SH-SY5Y (cell line): ENCODE measurements around the gene CDK14.

Source experiments
- GATA2 ChIP-seq: IDR thresholded peaks from 2 replicates; pipeline ENCODE4 v1.6.1; 2011; ENCODE audit warnings: mild to moderate bottlenecking, low read depth, low read length
- GATA3 ChIP-seq: IDR thresholded peaks from 2 replicates; pipeline ENCODE4 v1.6.1; 2011; ENCODE audit warnings: low read depth, mild to moderate bottlenecking, low read length, moderate library complexity

CDK14 gene

DNA sequence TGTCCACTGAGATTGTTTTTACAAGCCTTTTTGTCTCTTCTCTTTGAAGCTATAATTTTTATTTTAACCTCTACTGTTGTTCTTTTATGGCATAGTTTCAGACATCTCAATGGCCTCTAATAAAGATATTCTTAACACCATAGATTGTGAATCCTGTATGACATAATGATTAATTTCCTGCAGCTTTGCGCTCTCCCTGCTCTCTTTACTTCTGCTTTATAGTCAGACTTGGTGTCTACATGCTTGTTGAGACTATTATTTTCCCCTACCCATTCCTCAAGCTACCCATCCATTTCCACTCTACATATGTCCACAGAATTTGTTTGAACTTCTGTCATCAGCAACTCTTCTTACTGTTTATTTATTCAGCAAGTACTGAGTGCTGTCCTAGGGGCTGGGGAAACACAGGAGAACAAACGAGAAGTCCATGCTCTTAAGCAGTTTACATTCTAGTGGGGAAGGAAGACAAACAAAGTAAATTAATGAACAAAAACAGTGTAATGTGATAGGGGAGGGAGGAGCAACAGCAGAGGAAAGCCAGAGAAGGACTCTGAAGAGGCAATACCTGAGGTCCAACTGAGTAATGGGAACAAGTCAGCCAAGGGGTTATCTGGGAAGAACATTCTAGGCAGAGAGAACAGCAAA, 110.1 kb downstream of the CDK14 start:
- TF ChIP-seq GATA3 = no peak
- TF ChIP-seq GATA2 = no peak

DNA sequence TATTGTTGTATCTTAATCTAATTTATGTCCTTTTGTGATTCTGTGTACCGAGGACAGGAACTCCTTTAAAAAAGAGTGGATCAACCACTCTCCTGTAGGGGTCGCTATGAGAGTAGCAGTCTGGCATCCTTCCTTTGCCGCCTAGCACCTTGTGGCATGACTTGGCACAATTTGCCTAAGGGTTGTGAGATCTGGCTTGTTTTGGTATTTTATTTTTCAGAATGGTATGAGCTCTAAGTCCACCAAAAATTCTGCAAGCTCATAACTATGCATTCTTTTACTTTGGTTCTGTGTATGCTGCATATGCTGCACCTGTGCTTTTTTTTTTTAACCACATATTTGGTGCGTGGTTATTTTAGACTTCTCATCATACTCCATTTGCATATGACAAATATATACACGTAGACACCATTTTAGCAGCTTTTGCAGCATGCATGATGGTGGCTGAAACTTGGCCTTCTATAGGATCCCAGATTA, 112.8 kb downstream of the CDK14 start:
- TF ChIP-seq GATA3 = no peak
- TF ChIP-seq GATA2 = no peak

DNA sequence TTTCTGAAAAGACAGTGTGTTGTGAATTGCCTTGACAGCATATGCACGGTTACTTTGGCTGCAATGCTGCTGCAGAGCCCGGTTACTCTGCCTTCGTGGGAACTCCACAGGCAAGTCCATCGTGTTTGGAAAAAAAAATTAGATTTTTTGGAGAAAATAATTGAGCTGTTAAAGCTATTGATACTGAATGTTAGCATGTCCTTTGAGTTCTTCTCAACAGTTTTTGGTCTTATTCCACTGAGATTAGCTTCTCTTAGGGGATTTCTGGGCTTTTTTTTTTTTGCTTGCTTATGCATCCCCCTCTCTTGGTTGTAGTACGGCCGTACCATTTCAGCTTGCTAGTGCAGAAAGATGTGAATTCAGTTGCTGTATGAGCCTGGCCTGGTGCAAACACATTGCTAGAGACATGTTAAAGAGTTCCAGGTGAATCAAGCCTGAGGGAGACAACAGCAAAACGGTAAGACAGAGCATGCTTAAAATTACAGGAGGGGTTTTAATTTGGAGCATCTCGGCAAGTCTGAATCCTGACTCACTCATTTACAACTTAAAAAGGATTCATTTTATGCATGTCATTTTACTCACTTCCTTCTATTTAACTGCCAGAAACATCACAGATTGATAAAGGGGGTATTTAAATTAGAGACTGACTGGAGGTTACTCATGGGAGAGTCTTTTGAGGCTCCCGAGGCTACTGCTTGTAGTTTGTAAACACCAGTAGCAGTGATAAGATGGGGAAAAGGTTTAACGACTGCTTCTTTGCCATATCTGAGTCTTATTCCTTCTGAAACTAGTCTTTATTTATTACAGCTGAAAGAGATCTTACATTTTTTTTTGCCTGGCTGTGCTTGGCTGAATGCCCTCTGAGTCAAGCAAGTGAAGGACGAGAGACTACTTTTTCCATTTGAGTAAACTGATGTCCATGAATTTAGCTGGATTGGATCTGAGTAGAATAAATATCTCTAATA, 113.7 kb downstream of the CDK14 start:
- no peak for TF ChIP-seq GATA3
- TF ChIP-seq GATA2 = no peak

DNA sequence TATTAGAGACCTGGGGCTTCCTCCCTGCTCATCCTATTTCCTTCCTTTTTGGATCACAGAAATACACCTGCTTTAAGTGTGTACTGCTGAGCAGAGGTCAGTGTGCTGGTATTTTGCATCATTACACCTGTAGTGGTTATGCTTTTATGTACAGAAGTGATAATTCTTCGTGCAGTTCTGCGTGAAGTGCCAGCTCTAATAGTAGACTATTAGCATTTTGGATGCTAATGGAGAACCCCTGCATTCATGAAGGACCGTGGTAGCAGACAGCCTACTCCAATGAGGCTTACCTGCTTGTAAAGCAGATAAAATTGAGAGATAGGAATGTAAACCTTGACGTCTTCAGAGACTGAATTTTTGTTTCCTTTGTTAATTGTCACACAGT, 114.3 kb downstream of the CDK14 start:
- TF ChIP-seq GATA3 (no peak), GATA2 (no peak)

DNA sequence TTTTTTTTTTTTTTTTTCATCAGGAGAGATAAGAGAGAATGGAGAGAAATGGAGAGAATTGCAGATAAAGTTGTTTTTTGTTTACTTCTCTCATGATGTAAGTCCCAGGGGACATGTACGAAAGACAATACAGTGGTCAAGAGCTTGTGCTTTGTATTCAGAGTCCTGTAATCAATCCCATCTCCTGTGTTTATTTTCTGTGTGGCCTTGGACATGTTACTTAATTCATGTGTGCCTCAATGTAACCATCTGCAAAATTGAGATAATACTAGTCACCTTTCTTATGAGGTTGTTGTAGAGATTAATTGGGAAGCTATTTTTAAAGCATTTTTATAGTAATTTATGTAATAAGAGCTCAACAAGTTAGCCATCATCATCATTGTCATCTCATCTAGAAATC, 117.5 kb downstream of the CDK14 start:
- TF ChIP-seq GATA2 (no peak), GATA3 (no peak)

DNA sequence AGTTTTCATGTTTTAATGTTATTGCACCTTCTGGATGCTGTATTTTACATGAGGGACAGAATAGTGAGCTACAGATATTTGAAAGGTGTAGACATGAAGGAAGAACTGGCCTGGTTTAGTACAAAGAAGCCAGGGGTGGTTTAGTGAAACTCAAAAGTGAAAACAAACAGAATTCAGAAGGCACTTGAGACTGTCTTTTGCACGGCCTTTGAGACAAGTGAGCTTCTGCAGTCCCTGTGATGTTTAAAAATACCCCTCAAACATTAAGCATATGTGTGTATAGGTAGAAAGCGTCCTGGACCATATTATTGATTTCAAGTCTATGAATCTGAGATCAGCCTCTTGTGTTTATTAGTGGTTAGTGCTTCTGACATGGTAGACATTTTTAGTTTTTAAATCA, 118.9 kb downstream of the CDK14 start:
- TF ChIP-seq GATA3 (no peak), GATA2 (no peak)

DNA sequence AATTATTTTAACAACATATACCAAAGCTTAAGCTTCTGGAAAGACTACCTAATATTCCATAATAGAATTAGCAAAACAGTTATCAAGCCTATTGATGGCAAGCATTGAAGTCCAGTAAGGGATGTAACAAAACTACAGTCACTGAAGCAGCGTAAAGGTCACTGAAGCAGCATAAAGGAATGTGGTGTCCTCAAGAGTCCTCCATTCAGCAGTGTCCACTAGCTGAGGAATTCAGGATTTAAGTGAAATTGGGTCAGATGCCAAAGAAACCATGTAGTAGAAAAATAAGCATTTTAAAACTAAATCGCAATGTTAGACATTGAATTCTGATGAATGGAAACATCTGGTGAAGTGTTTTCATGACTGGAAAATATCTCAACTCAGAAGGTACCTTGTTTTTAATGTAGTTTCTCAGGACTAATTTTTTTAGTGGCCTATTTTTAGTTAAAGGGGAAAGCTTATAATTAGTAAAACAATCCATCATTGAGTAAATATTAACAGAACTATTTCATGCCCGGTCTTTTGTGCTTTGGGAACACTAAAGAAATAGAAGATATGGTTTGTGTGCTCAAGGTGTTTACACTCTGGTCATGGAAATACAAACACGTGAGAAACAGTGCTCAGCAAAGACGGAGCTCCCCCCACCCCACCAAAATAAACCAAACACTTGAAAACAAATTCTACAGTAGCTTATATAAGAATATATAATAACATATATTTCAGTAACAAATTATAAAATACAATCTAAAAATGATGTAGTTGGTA, 121.4 kb downstream of the CDK14 start:
- no peak for TF ChIP-seq GATA2

DNA sequence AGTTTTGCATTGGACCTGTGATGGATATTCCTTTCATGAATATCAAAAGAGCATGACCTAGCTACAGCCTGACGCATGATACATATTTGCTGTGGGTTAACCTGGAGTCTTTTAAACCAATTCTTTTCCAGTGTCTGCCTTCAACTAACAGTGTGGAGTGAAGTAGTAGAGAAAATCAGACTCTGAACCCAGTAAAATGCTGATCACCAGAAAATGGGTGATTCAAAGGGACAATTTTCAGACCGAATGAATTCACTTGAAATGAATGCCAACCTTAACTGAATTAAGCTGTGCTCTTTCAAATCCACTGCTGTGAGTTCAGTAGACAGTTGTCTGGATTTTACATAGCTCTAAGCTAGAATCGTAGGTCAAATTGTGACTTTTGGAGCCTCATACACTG, 123.0 kb downstream of the CDK14 start:
- TF ChIP-seq GATA2 (no peak), GATA3 (no peak)

DNA sequence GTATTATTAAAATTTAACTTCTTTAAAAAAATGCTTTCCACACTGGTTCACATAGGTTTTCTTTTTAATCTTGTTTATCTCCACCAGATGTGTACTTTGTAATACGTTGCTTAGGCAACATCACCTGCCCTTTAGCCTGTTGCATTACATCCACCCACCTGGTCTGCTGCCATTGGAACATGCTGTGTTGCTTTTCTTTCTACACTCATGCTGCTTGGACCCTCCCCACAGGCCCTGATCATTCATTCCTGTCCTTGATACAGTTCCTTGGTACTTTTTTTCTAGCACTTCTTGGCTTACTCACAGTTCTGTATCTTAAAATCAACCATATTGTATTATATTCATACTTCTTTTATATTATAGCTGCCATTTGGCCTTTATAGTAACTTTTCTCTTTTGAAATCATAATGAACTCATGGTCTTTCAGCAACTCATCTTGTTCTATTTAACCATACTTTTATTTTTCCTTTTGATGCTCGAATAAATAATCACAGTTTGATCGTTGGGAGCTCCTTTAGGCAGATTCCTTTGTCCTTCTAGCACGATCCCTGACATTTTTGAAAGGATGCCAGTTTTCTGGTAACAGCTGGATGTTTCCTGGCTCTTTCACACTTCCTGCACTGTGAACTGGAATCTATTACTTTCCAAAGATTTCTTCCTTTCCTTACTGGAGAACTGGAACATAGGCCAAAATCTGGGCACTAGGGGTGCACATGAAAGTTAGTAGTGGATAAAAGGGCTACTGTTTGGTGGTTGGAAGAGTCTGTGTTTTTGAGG, 125.1 kb downstream of the CDK14 start:
- no peak for TF ChIP-seq GATA2
- TF ChIP-seq GATA3 = no peak

DNA sequence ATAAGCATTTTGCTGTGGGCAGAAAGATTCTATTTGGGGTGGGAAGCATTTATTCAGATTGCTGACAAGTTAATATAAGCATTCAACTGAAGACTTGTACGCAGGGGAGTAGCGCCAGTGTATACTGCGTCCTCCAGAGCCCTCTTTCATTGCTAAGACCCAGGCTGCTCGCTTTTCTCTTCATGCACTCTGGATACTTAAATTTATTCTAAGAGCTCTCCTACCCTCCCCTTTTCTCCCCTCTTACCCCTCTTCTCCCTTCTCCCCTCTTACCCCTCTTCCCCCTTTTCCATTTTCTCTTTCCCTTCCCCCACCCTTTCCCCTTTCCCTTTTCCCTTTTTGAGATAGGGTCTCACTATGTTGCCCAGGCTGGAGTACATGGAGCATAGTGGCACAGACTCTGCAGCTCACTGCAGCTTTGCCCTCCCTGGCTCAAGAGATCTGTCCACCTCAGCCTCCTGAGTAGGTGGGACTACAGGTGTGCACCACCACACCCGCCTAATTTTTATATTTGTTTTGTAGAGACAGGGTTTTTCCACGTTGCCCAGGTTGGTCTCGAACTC, 125.8 kb downstream of the CDK14 start:
- TF ChIP-seq GATA3 (no peak), GATA2 (no peak)

DNA sequence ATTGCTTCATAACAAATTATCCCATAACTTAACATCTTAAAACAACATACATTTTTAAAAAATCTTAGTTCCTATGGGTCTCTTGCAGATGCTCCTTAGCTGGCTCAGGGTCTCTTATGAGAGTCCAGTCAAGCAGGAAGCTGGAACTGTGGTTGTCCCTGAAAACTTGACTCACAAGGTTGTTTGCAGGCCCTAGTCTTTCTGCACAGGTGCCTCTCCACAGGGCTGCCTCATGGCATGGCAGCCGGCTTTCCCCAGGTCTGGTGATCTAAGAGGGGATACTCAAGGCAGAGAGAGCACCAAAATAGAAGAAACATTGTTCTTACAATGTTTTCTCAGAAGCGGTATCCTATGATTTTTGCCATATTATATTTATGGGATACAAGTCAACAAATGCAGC, 127.1 kb downstream of the CDK14 start:
- TF ChIP-seq GATA3 (no peak), GATA2 (no peak)

DNA sequence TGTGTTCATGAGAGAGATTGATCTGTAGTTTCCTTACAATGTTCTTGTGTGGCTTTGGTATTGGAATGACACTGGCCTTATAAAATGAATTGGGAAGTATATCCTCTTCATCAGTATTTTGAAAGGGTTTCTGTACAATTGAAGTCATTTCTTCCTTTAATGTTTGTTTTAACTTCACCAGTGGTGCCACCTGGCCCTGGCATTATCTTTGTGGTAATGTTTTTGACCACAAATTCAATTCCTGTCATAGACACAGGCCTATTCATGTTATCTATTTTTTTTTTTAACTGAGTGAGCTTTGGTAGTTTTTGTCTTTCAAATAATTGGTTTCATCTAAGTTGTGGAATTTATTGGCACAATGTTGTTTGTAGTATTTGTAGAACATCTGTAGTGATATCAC, 127.7 kb downstream of the CDK14 start:
- TF ChIP-seq GATA3 (no peak), GATA2 (no peak)

DNA sequence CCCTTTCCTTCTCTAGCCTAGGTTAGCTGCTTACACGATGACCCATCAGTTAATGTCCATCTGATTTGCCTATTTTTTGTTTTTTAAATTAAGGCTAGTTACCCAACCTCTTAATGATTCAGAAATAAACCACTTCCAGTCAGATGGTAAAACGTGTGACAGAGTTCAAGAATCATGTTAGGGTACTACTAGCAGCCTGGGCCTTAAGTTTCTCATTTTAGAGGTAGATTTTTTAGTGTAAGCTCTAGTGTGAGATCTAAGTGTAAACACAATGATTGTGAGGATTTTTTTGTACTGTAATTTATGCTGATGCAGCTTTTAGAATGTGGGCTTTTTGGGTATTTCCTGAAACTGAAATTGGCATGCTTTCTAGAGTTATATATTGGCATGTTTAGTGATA, 130.0 kb downstream of the CDK14 start:
- TF ChIP-seq GATA2 (no peak), GATA3 (no peak)
